GM23248 (cell line): ENCODE measurements around the gene OLIG2.

ENCODE experiments used
- EZH2 ChIP-seq: fragments of 200-600 bp; sonication (generic); IDR thresholded peaks from 2 replicates; pipeline ENCODE4 v1.6.1; 2018; ENCODE audit warnings: antibody characterized with exemption, mild to moderate bottlenecking; ENCODE audit not compliant: insufficient read depth, poor library complexity, severe bottlenecking
- EZH2phosphoT487 ChIP-seq: fragments of 200-600 bp; sonication (generic); IDR thresholded peaks from 2 replicates; pipeline ENCODE4 v1.6.1; 2018; ENCODE audit warnings: antibody characterized with exemption, moderate library complexity, mild to moderate bottlenecking, low read depth; ENCODE audit not compliant: insufficient read depth

DNA sequence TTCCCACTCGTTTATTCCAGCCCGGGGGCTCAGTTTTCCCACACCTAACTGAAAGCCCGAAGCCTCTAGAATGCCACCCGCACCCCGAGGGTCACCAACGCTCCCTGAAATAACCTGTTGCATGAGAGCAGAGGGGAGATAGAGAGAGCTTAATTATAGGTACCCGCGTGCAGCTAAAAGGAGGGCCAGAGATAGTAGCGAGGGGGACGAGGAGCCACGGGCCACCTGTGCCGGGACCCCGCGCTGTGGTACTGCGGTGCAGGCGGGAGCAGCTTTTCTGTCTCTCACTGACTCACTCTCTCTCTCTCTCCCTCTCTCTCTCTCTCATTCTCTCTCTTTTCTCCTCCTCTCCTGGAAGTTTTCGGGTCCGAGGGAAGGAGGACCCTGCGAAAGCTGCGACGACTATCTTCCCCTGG is 716 bp downstream of the OLIG2 start:
- TF ChIP-seq EZH2, result no peak
- TF ChIP-seq EZH2phosphoT487, result 0 out of 2 replicates have a peak, but pooled peaks have one; percentile 41
